MG63 (cell line): Measurements from ENCODE around the gene LRRTM2. TPM values are rescaled to one million over a fixed set of nuclear protein-coding genes. Genes with fewer than 3 reads are reported as not detected.
A peak's percentile ranks its signal among the peaks of the same experiment; 100 is the strongest.
"Not testable (repeated sequence)": the region's sequence is repeated elsewhere in the genome, so short reads cannot be mapped to it uniquely, and the experiment has no call there.

ENCODE experiments used
- DNase-seq: peaks from one replicate; pipeline ENCODE4 v3.0.0-alpha.2; 2020
- H3K27me3 ChIP-seq: fragments of 250-450 bp; sonication (Bioruptor Pico); 2 replicates; pipeline ENCODE4 v1.5.1; 2020; ENCODE audit warnings: mild to moderate bottlenecking, moderate library complexity
- H3K36me3 ChIP-seq: fragments of 250-450 bp; sonication (Bioruptor Pico); 2 replicates; pipeline ENCODE4 v1.5.1; 2020; ENCODE audit warnings: mild to moderate bottlenecking, moderate library complexity
- H3K4me3 ChIP-seq: fragments of 250-450 bp; sonication (Bioruptor Pico); 2 replicates; pipeline ENCODE4 v1.5.1; 2020; ENCODE audit warnings: mild to moderate bottlenecking, moderate library complexity
- H3K9me3 ChIP-seq: fragments of 250-450 bp; sonication (Bioruptor Pico); 2 replicates; pipeline ENCODE4 v1.5.1; 2020; ENCODE audit warnings: mild to moderate bottlenecking, moderate library complexity
- total RNA-seq: library from RNA; depleted of rRNA; stranded (reverse); fragments of >200 nt; shearing (Covaris generic); gene quantifications from 2 replicates; pipeline ENCODE4 v1.2.3, GENCODE V29; 2014; ENCODE audit warnings: low replicate concordance

Gene LRRTM2
- total RNA-seq, 1 experiment from 2014 or later = not detected

GRCh38 chr5:138853132-138853531, 22.0 kb downstream of the LRRTM2 start:
- peaks cover 2% of the 10 kb centered on the region; the same call in 1 of the 2 replicates for H3K36me3 ChIP-seq
- H3K4me3 ChIP-seq = no peak overlapping the region
- no peak for DNase-seq
- H3K9me3 ChIP-seq = no peaks in the 10 kb centered on the region
- no peaks in the 10 kb centered on the region for H3K27me3 ChIP-seq

GRCh38 chr5:138850865-138851435, 24.2 kb downstream of the LRRTM2 start:
- Histone ChIP-seq H3K27me3 (no peaks in the 10 kb centered on the region), H3K4me3 (no peak overlapping the region), H3K9me3 (no peaks in the 10 kb centered on the region), H3K36me3 (peaks cover 2% of the 10 kb centered on the region)
- DNase-seq = no peak

GRCh38 chr5:138849882-138850281, 25.3 kb downstream of the LRRTM2 start:
- Histone ChIP-seq H3K36me3 (peaks cover 2% of the 10 kb centered on the region), H3K4me3 (no peak overlapping the region), H3K9me3 (no peaks in the 10 kb centered on the region), H3K27me3 (no peaks in the 10 kb centered on the region)
- DNase-seq = no peak

GRCh38 chr5:138849439-138849838, 25.7 kb downstream of the LRRTM2 start:
- Histone ChIP-seq H3K9me3 (no peaks in the 10 kb centered on the region), H3K4me3 (no peak overlapping the region), H3K36me3 (peaks cover 2% of the 10 kb centered on the region), H3K27me3 (no peaks in the 10 kb centered on the region)
- DNase-seq = no peak

- Histone ChIP-seq H3K36me3 (peaks cover 16% of the 10 kb centered on the region), H3K27me3 (no peaks in the 10 kb centered on the region), H3K9me3 (no peaks in the 10 kb centered on the region), H3K4me3 (no peak overlapping the region)
- DNase-seq = peak; percentile 63
These were observed 30.2 kb downstream of the LRRTM2 start for GRCh38 chr5:138844812-138845513.

- no peak for DNase-seq
- Histone ChIP-seq H3K4me3 (no peak overlapping the region), H3K36me3 (peaks cover 22% of the 10 kb centered on the region), H3K9me3 (no peaks in the 10 kb centered on the region), H3K27me3 (no peaks in the 10 kb centered on the region)
These were observed 31.0 kb downstream of the LRRTM2 start for GRCh38 chr5:138844125-138844461.

GRCh38 chr5:138843316-138844124, 31.6 kb downstream of the LRRTM2 start:
- H3K9me3 ChIP-seq = no peaks in the 10 kb centered on the region
- no peaks in the 10 kb centered on the region for H3K27me3 ChIP-seq
- H3K36me3 ChIP-seq = peaks cover 26% of the 10 kb centered on the region
- DNase-seq = no peak
- H3K4me3 ChIP-seq = no peak overlapping the region

GRCh38 chr5:138841531-138841930, 33.6 kb downstream of the LRRTM2 start:
- Histone ChIP-seq H3K27me3 (no peaks in the 10 kb centered on the region), H3K36me3 (peaks cover 28% of the 10 kb centered on the region), H3K9me3 (no peaks in the 10 kb centered on the region), H3K4me3 (no peak overlapping the region)
- DNase-seq = no peak

GRCh38 chr5:138840103-138840502, 35.0 kb downstream of the LRRTM2 start:
- Histone ChIP-seq H3K27me3 (no peaks in the 10 kb centered on the region), H3K9me3 (no peaks in the 10 kb centered on the region), H3K36me3 (peaks cover 34% of the 10 kb centered on the region), H3K4me3 (no peak overlapping the region)
- DNase-seq = no peak

- DNase-seq = no peak
- Histone ChIP-seq H3K36me3 (peaks cover 54% of the 10 kb centered on the region), H3K4me3 (no peak overlapping the region)
These were observed 38.0 kb downstream of the LRRTM2 start for GRCh38 chr5:138837160-138837559.

GRCh38 chr5:138834853-138835252, 40.3 kb downstream of the LRRTM2 start:
- H3K27me3 ChIP-seq, DNase-seq, H3K4me3 ChIP-seq, H3K9me3 ChIP-seq: not testable (repeated sequence)
- H3K36me3 ChIP-seq = peaks cover 53% of the 10 kb centered on the region

More at GRCh38 chr5:138837160-138837559, 38.0 kb downstream of the LRRTM2 start:
- Histone ChIP-seq H3K27me3 (no peaks in the 10 kb centered on the region), H3K9me3 (peaks cover 8% of the 10 kb centered on the region; the same call in 1 of the 2 replicates)

- no peaks in the 10 kb centered on the region for H3K27me3 ChIP-seq
- H3K4me3 ChIP-seq = no peak overlapping the region
- no peak for DNase-seq
- peaks cover 54% of the 10 kb centered on the region for H3K36me3 ChIP-seq
- peaks cover 8% of the 10 kb centered on the region; the same call in 1 of the 2 replicates for H3K9me3 ChIP-seq
These were observed 41.2 kb downstream of the LRRTM2 start for GRCh38 chr5:138833726-138834480.

- H3K36me3 ChIP-seq = peaks cover 55% of the 10 kb centered on the region
- peaks cover 8% of the 10 kb centered on the region; the same call in 1 of the 2 replicates for H3K9me3 ChIP-seq
- H3K27me3 ChIP-seq = no peaks in the 10 kb centered on the region
- no peak for DNase-seq
- H3K4me3 ChIP-seq = no peak overlapping the region
These were observed 42.1 kb downstream of the LRRTM2 start for GRCh38 chr5:138833080-138833479.

- no peak overlapping the region for H3K4me3 ChIP-seq
- H3K36me3 ChIP-seq = peaks cover 64% of the 10 kb centered on the region
- no peak for DNase-seq
- peaks cover 8% of the 10 kb centered on the region; the same call in 1 of the 2 replicates for H3K9me3 ChIP-seq
- no peaks in the 10 kb centered on the region for H3K27me3 ChIP-seq
These were observed 42.9 kb downstream of the LRRTM2 start for GRCh38 chr5:138832218-138832617.

GRCh38 chr5:138831703-138832102, 43.4 kb downstream of the LRRTM2 start:
- no peak for DNase-seq
- no peak overlapping the region for H3K4me3 ChIP-seq
- peaks cover 8% of the 10 kb centered on the region; the same call in 1 of the 2 replicates for H3K9me3 ChIP-seq
- H3K36me3 ChIP-seq = peaks cover 69% of the 10 kb centered on the region
- no peaks in the 10 kb centered on the region for H3K27me3 ChIP-seq

GRCh38 chr5:138829341-138829740, 45.8 kb downstream of the LRRTM2 start:
- no peak for DNase-seq
- H3K27me3 ChIP-seq = no peaks in the 10 kb centered on the region
- H3K9me3 ChIP-seq = peaks cover 5% of the 10 kb centered on the region; the same call in 1 of the 2 replicates
- H3K4me3 ChIP-seq = no peak overlapping the region
- peaks cover 78% of the 10 kb centered on the region for H3K36me3 ChIP-seq

- H3K4me3 ChIP-seq = no peak overlapping the region
- no peak for DNase-seq
- peaks cover under 1% of the 10 kb centered on the region; the same call in 1 of the 2 replicates for H3K9me3 ChIP-seq
- H3K27me3 ChIP-seq = no peaks in the 10 kb centered on the region
- H3K36me3 ChIP-seq = peaks cover 75% of the 10 kb centered on the region
These were observed 46.6 kb downstream of the LRRTM2 start for GRCh38 chr5:138828556-138828955.
